GM21390 (cell line): ENCODE results near the gene THOC7.

Source experiments
- ATAC-seq: cut with Tn5 transposase; IDR thresholded peaks from one replicate; pipeline ENCODE4 v1.9.1; 2021; ENCODE audit not compliant: unreplicated experiment

Gene THOC7

GRCh38 chr3:63878394-63879060, 14.9 kb upstream of the THOC7 start:
- no peak for ATAC-seq

DNA sequence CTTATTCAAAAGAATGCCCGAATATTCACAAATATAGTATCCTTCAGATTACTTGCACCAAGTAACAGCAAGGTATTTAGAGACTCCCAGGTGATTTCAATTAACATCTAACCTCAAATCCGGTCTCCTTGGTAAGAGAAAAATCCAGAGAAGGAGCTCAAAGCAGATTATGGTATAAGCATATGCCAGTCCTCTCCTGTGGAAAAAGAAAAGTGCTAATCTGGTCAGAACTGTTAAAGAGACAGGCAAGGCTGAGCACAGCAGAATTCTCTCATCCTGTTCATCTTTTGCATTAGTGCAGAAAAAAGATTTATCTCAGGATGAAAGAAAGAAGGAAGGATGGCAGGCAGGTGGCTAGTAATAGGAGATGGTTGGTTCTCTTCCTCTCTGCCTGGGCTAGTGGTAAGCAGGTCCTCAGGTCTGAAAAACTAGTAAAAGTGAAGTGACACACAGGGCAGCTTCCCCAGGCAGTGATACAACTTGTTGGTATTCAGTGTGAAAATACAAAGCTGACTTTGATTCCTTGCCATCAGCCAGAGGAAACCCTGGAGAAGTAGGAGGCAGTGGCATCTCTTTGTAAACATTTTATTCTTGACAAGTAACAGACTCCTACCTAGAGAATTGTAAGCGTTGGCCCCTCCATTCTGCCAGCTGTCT, 14.3 kb upstream of the THOC7 start:
- ATAC-seq = no peak

DNA sequence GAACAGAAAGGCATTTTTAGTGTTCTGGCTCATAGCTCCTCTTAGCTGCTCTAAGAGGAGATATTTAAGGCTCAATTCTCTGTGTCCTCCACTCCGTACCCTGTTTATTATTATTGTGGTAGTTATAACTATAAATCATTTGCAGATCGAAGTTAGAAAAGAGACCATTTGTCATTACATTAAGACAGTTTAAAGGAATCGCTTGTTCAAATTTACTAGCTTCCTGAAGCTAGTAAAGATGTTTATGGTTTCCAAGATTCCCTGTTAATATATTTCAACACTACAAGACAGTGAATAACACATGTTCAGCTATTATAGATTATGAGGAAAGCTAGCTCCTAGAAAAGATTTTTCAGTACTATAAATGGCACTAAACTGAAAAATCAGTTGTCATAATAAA, 12.7 kb upstream of the THOC7 start:
- ATAC-seq = no peak

- no peak for ATAC-seq
These were observed 11.9 kb upstream of the THOC7 start for GRCh38 chr3:63875510-63875909.

GRCh38 chr3:63874769-63875168, 11.2 kb upstream of the THOC7 start:
- ATAC-seq = no peak

- ATAC-seq = no peak
These were observed 8.7 kb upstream of the THOC7 start for GRCh38 chr3:63872135-63872924.

- ATAC-seq = no peak
These were observed 7.0 kb upstream of the THOC7 start for GRCh38 chr3:63870615-63871005.

DNA sequence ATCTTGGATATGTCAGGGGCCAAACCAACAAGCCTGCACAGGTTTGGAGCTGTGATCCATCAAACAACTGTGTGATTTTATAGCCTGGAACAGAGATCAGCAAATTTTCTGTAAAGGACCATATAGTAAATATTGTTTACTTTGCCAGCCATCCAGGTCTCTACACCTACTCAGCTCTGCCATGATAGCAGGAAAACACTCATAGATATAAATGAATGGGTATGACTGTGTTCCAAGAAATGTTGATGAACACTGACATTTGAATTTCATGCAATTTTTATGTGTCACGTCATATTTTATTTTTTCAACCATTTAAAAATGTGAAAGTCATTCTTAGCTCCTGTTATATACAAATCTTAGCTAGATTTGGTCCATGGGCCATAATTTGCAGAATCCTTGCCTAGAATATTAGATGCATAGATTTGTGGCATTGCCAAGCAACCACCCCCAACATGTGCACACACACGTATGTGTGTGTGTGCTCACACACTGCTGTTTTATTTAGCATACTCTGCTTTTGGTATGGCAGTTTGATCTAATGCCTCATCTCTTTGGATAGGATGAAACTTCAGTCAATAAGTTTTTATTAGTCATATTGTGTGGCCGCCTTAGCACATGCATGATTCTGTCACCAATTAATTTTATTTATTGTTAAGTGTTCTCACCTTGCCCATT, 6.5 kb upstream of the THOC7 start:
- ATAC-seq = no peak

GRCh38 chr3:63867225-63867624, 3.6 kb upstream of the THOC7 start:
- no peak for ATAC-seq

DNA sequence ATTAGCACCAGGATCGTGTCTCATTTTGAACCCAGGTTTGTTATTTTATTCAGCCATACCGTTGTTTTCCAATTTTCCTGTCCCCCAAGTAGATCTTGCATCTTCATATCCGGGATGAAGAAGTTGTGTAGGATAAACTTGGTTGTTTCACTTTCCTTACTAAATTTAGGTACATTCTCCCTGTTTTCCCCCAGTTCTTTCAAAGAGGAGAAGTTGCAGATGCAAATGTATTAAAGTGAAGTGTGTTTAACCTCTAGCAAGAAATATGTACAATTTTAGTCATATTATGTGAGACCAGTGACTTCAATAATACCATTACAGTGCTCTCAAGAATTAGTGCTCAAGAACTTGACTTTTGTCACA, 1.3 kb upstream of the THOC7 start:
- no peak for ATAC-seq

GRCh38 chr3:63864008-63864964, 681 bp upstream of the THOC7 start:
- ATAC-seq = peak; percentile 41

- ATAC-seq = peak; percentile 2
These were observed 828 bp downstream of the THOC7 start for GRCh38 chr3:63862804-63863149.

- ATAC-seq = no peak
These were observed 2.3 kb downstream of the THOC7 start for GRCh38 chr3:63861306-63861705.

DNA sequence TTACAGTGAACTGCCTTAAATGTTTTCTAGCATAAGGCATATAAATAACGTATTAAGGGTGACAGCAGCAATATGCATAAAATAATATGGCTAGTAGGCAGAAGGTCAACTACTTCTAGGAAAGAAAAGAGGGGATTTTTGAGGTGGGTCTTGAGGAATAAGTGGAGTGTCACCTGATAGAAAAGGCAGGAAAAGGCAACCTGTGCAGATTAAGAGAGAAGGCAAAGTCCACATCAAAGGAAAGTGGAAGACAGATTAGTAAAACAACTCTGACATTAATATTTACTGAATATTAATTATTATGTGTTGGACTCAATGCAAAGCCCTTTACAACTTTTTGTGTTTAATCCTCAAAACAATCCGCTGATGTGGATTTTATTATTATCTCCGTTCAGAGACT, 2.8 kb downstream of the THOC7 start:
- ATAC-seq = no peak

DNA sequence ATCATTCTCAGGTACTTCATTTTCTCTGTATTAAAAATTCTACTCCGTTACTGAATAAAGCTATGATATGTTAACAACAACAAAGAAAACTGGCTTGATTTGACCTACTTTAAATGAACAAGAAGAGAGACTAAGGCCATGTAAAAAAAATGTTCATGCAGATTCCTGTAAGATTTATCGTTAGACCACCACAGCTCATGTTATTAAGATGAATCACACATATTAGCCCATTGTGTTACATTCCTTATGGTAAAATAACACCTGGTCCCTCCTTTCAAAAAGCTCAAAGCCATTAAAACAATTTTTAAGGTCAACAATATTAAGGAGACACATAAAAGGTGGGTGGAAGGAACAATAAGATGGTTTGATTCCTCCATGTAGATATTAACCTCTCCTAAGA, 6.3 kb downstream of the THOC7 start:
- ATAC-seq = no peak

- no peak for ATAC-seq
These were observed 8.2 kb downstream of the THOC7 start for GRCh38 chr3:63855333-63855940.

GRCh38 chr3:63853106-63853505, 10.5 kb downstream of the THOC7 start:
- no peak for ATAC-seq

- ATAC-seq = no peak
These were observed 12.3 kb downstream of the THOC7 start for GRCh38 chr3:63851287-63851686.

DNA sequence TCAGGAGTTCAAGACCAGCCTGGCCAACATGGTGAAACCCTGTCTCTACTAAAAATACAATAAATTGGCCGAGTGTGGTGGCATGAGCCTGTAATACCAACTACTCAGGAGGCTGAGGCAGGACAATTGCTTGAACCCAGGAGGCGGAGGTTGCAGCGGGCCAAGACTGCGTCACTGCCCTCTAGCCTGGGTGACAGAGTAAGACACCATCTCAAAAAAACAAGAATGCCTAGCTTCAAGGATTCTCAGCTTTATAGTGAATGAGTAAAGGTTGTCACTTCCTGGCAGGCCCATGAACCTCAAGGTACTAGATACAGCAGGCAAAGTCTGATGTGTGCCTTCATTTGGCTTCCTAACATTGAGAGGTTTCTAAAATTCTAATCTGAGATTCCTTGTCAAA, 14.4 kb downstream of the THOC7 start:
- no peak for ATAC-seq

DNA sequence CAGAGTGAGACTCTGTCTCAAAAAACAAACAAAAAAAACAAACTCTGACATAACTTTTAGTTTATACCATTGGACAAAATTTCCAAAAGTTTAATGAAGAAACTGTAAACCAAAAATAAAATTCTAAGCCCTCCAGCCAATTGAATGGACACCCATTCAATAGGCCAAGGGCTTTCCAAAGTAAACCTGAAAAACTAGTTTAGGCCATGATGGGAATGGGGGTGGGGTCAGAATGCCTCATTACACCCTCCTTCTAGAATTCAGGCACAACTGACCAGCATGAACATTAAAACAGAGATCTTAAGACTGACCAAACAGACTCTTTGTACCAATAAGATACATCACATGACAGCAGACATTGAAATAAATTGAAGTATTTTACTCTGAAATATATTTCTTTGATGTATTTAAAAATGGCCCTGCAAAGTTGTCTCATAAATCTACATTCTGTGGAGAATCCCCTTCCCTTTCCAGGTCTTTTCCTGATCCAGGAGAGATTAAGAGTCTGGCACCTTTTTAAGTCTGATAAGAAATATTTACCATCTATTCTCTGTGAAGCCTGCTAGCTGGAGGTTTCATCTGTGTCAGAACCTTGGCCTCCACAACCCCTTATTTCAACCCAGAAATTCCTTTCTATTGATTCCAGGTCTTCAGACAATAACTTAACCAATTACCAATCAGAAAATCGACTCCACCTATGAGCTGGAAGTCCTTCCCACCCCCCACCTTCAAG, 15.7 kb downstream of the THOC7 start:
- no peak for ATAC-seq
